HG03097 (cell line): ENCODE data around the gene TFAP2B.

Source experiments
- ATAC-seq: cut with Tn5 transposase; IDR thresholded peaks from one replicate; pipeline ENCODE4 v1.9.1; 2021; ENCODE audit not compliant: unreplicated experiment, low FRiP score

The TFAP2B gene

GRCh38 chr6:50823094-50823920 is 4.6 kb downstream of the TFAP2B start:
- no peak for ATAC-seq

- no peak for ATAC-seq
These were observed 5.9 kb downstream of the TFAP2B start for GRCh38 chr6:50824552-50824951.

- no peak for ATAC-seq
These were observed 6.8 kb downstream of the TFAP2B start for GRCh38 chr6:50825375-50826036.

GRCh38 chr6:50826037-50826761 is 7.5 kb downstream of the TFAP2B start:
- no peak for ATAC-seq

- ATAC-seq = no peak
These were observed 8.1 kb downstream of the TFAP2B start for GRCh38 chr6:50826803-50827202.

- no peak for ATAC-seq
These were observed 10.4 kb downstream of the TFAP2B start for GRCh38 chr6:50829049-50829448.

GRCh38 chr6:50829898-50830444 is 11.3 kb downstream of the TFAP2B start:
- no peak for ATAC-seq

- no peak for ATAC-seq
These were observed 12.5 kb downstream of the TFAP2B start for GRCh38 chr6:50831186-50831585.

- no peak for ATAC-seq
These were observed 14.2 kb downstream of the TFAP2B start for GRCh38 chr6:50832912-50833311.

- ATAC-seq = no peak
These were observed 16.3 kb downstream of the TFAP2B start for GRCh38 chr6:50834929-50835410.

GRCh38 chr6:50836231-50836630 is 17.6 kb downstream of the TFAP2B start:
- no peak for ATAC-seq

GRCh38 chr6:50837589-50838445 is 19.1 kb downstream of the TFAP2B start:
- no peak for ATAC-seq

GRCh38 chr6:50840112-50840810 is 21.6 kb downstream of the TFAP2B start:
- ATAC-seq = no peak

- no peak for ATAC-seq
These were observed 22.1 kb downstream of the TFAP2B start for GRCh38 chr6:50840811-50841192.

GRCh38 chr6:50842446-50842845 is 23.8 kb downstream of the TFAP2B start:
- ATAC-seq = no peak

- no peak for ATAC-seq
These were observed 24.3 kb downstream of the TFAP2B start for GRCh38 chr6:50842861-50843384.

- ATAC-seq = no peak
These were observed 25.2 kb downstream of the TFAP2B start for GRCh38 chr6:50843842-50844241.

GRCh38 chr6:50845499-50846143 is 26.9 kb downstream of the TFAP2B start:
- ATAC-seq = no peak
